Esophagus squamous epithelium (tissue), 4 donors: ENCODE data around the gene TLN1.

Source experiments
- CTCF ChIP-seq, 6 experiments: fragments of 450-650 bp in 4 of 6; fragments of 200-600 bp in 2 of 6; sonication (generic) in 2 of 6; IDR thresholded peaks; one replicate each; pipeline ENCODE4 v1.5.1; 2016 to 2019; ENCODE audit warnings: antibody characterized with exemption in 6 of 6, mild to moderate bottlenecking in 4 of 6, moderate library complexity in 4 of 6
- POLR2A ChIP-seq, 4 donors: fragments of 450-650 bp; IDR thresholded peaks; one replicate each; pipeline ENCODE4 v1.6.1; 2017; ENCODE audit warnings: antibody characterized with exemption in 4 of 4, mild to moderate bottlenecking in 4 of 4, moderate library complexity in 3 of 4

- no peak for TF ChIP-seq CTCF (IDR thresholded peaks at IDR 0.05)
- TF ChIP-seq POLR2A (IDR thresholded peaks at IDR 0.05) = no peak
Observed at GRCh38 chr9:35691757-35692301, 40.2 kb downstream of the TLN1 start.
